ENCODE results near the gene SPHKAP.

The SPHKAP gene

DNA sequence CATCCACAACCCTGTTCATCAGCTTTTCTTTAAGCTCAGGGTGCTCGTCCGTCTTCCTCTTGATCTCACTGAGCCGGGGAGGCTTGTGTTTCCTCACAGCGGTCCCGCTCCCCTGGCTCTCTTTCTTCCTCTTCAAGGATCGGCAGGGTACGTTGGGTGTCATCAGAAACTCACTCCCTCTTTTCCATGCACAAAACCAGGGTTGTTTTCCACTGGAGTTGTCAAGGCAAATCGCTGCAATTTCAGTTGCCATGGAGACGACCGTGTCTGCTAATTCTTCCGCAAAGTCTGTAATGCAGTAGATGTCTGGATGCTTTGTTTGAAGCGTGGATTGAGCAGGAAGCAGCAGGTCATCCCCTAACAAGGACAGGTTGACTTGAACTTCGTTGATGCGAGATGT, 163.7 kb downstream of the SPHKAP start:
- Histone ChIP-seq H2AFZ (ENCODE audit: low read depth, low read length) (no peak overlapping the region), H4K20me1 (ENCODE audit: insufficient read depth, low read length) (no peaks in the 10 kb centered on the region), H3K27me3 (ENCODE audit: low read depth, low read length) (no peaks in the 10 kb centered on the region), H3K79me2 (ENCODE audit: low read length) (no peaks in the 10 kb centered on the region), H3K9me3 (ENCODE audit: insufficient read depth, low read length) (no peaks in the 10 kb centered on the region), H3K27ac (ENCODE audit: low read length) (no peak overlapping the region), H3K4me2 (ENCODE audit: low read length) (no peak overlapping the region), H3K9ac (ENCODE audit: low read length) (no peak overlapping the region), H3K36me3 (replicated peaks; ENCODE audit: low read depth, low read length) (no peaks in the 10 kb centered on the region), H3K4me1 (ENCODE audit: low read length) (peaks cover 9% of the 10 kb centered on the region), H3K4me3 (ENCODE audit: low read length) (no peak overlapping the region)
- no peak for TF ChIP-seq EZH2phosphoT487 (IDR thresholded peaks at IDR 0.05; ENCODE audit: low read depth)
- TF ChIP-seq, protein P1, sequence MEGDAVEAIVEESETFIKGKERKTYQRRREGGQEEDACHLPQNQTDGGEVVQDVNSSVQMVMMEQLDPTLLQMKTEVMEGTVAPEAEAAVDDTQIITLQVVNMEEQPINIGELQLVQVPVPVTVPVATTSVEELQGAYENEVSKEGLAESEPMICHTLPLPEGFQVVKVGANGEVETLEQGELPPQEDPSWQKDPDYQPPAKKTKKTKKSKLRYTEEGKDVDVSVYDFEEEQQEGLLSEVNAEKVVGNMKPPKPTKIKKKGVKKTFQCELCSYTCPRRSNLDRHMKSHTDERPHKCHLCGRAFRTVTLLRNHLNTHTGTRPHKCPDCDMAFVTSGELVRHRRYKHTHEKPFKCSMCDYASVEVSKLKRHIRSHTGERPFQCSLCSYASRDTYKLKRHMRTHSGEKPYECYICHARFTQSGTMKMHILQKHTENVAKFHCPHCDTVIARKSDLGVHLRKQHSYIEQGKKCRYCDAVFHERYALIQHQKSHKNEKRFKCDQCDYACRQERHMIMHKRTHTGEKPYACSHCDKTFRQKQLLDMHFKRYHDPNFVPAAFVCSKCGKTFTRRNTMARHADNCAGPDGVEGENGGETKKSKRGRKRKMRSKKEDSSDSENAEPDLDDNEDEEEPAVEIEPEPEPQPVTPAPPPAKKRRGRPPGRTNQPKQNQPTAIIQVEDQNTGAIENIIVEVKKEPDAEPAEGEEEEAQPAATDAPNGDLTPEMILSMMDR (IDR thresholded peaks at IDR 0.05; ENCODE audit: low read depth, low read length), result no peak

- Histone ChIP-seq H4K20me1 (ENCODE audit: insufficient read depth, low read length) (no peaks in the 10 kb centered on the region), H2AFZ (ENCODE audit: low read depth, low read length) (no peak overlapping the region), H3K4me1 (ENCODE audit: low read length) (peaks cover 9% of the 10 kb centered on the region), H3K9me3 (ENCODE audit: insufficient read depth, low read length) (no peaks in the 10 kb centered on the region), H3K4me2 (ENCODE audit: low read length) (peak overlapping the region; percentile 81), H3K27me3 (ENCODE audit: low read depth, low read length) (no peaks in the 10 kb centered on the region), H3K79me2 (ENCODE audit: low read length) (no peaks in the 10 kb centered on the region), H3K4me3 (ENCODE audit: low read length) (peak overlapping the region; percentile 69), H3K36me3 (replicated peaks; ENCODE audit: low read depth, low read length) (no peaks in the 10 kb centered on the region), H3K27ac (ENCODE audit: low read length) (no peak overlapping the region), H3K9ac (ENCODE audit: low read length) (no peak overlapping the region)
- TF ChIP-seq EZH2phosphoT487 (IDR thresholded peaks at IDR 0.05; ENCODE audit: low read depth), result no peak
- TF ChIP-seq, protein P1 (IDR thresholded peaks at IDR 0.05; ENCODE audit: low read depth, low read length), result no peak
These were observed 165.1 kb downstream of the SPHKAP start for GRCh38 chr2:228016402-228016801.

- Histone ChIP-seq H2AFZ (ENCODE audit: low read depth, low read length) (no peak overlapping the region), H3K27me3 (ENCODE audit: low read depth, low read length) (no peaks in the 10 kb centered on the region), H3K4me2 (ENCODE audit: low read length) (peak overlapping the region; percentile 81), H3K4me3 (ENCODE audit: low read length) (peak overlapping the region; percentile 69; the same call in 1 of the 2 replicates), H3K36me3 (replicated peaks; ENCODE audit: low read depth, low read length) (no peaks in the 10 kb centered on the region), H3K9ac (ENCODE audit: low read length) (no peak overlapping the region), H3K79me2 (ENCODE audit: low read length) (no peaks in the 10 kb centered on the region), H3K27ac (ENCODE audit: low read length) (no peak overlapping the region), H4K20me1 (ENCODE audit: insufficient read depth, low read length) (no peaks in the 10 kb centered on the region), H3K9me3 (ENCODE audit: insufficient read depth, low read length) (no peaks in the 10 kb centered on the region), H3K4me1 (ENCODE audit: low read length) (peaks cover 9% of the 10 kb centered on the region)
- no peak for TF ChIP-seq EZH2phosphoT487 (IDR thresholded peaks at IDR 0.05; ENCODE audit: low read depth)
These were observed 165.7 kb downstream of the SPHKAP start for GRCh38 chr2:228015741-228016140.

DNA sequence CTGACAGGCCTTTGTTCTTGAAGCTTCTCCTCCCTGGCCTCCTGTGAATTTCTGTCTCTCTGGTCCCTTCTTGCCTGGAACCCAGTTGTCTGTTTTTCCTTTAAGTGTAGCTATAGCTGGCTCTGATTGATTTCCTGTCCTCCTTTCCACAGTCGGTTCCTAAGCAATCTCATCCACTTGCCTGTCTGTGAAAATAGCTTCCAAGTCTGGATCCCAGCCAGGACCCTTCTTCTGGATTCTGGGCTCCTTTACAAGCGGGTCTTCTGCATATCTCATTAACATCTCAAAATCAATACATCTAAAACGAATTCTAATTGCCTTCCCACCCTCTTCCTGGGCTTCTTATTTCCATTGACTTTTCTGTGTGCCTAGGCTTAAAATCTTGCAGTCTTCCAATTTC, 185.1 kb downstream of the SPHKAP start:
- Histone ChIP-seq H3K4me3 (ENCODE audit: low read length) (no peak overlapping the region), H3K4me2 (ENCODE audit: low read length) (no peak overlapping the region), H3K9ac (ENCODE audit: low read length) (no peak overlapping the region), H4K20me1 (ENCODE audit: insufficient read depth, low read length) (no peaks in the 10 kb centered on the region), H3K27ac (ENCODE audit: low read length) (no peak overlapping the region), H3K27me3 (ENCODE audit: low read depth, low read length) (no peaks in the 10 kb centered on the region), H2AFZ (ENCODE audit: low read depth, low read length) (no peak overlapping the region), H3K9me3 (ENCODE audit: insufficient read depth, low read length) (no peaks in the 10 kb centered on the region), H3K79me2 (ENCODE audit: low read length) (no peaks in the 10 kb centered on the region), H3K36me3 (replicated peaks; ENCODE audit: low read depth, low read length) (no peaks in the 10 kb centered on the region), H3K4me1 (ENCODE audit: low read length) (no peaks in the 10 kb centered on the region)
- TF ChIP-seq, protein P1 (IDR thresholded peaks at IDR 0.05; ENCODE audit: low read depth, low read length), result no peak
- TF ChIP-seq EZH2phosphoT487 (IDR thresholded peaks at IDR 0.05; ENCODE audit: low read depth), result no peak

DNA sequence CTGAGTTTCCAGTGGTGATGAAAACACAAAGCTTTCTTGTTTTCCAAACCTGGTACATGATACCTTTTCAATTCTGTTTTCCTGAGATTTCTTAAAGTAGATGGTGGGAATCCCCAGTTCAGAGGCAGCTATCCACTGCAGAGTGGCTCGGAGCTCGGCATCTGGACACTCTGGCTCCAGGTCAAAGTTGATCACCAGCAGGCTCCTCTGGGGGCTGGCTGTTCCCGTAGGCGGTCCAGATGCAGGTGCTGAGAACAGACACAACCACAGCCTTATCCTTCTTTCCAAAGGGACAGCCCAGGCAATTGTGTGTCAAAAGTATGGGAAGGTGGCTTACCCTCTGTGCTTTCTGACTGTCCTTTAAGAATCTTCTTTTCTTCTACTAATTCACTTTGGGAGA, 190.6 kb downstream of the SPHKAP start:
- Histone ChIP-seq H3K36me3 (replicated peaks; ENCODE audit: low read depth, low read length) (no peaks in the 10 kb centered on the region), H3K4me3 (ENCODE audit: low read length) (no peak overlapping the region), H3K4me1 (ENCODE audit: low read length) (no peaks in the 10 kb centered on the region), H3K27me3 (ENCODE audit: low read depth, low read length) (peaks cover 3% of the 10 kb centered on the region; the same call in 1 of the 2 replicates), H2AFZ (ENCODE audit: low read depth, low read length) (no peak overlapping the region), H3K9me3 (ENCODE audit: insufficient read depth, low read length) (no peaks in the 10 kb centered on the region), H3K79me2 (ENCODE audit: low read length) (no peaks in the 10 kb centered on the region), H3K4me2 (ENCODE audit: low read length) (no peak overlapping the region), H4K20me1 (ENCODE audit: insufficient read depth, low read length) (no peaks in the 10 kb centered on the region), H3K9ac (ENCODE audit: low read length) (no peak overlapping the region), H3K27ac (ENCODE audit: low read length) (no peak overlapping the region)
- TF ChIP-seq, protein P1 (IDR thresholded peaks at IDR 0.05; ENCODE audit: low read depth, low read length), result no peak
- TF ChIP-seq EZH2phosphoT487 (IDR thresholded peaks at IDR 0.05; ENCODE audit: low read depth), result no peak

Data from OCI-LY3 (cell line).